ENCODE data around the gene STK39. TPM values are rescaled to one million over a fixed set of nuclear protein-coding genes. Genes with fewer than 3 reads are reported as not detected.
"Not testable (repeated sequence)": the region's sequence is repeated elsewhere in the genome, so short reads cannot be mapped to it uniquely, and the experiment has no call there.

STK39 gene
- total RNA-seq, 2 donors from 2014 or later = 50.4 to 53.2 TPM

DNA sequence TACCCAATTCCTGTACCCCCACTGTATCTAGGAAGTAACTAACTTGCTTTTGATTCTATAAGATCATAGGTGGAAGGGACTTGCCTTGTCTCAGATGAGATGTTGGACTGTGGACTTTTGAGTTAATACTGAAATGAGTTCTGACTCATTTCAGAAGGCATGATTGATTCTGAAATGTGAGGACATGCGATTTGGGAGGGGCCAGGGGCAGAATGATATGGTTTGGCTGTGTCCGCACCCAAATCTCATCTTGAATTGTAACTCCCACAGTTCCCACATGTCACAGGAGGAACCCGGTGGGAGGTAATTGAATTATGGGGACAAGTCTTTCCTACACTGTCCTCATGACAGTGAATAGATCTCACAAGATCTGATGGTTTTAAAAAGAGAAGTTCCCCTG is 165.9 kb downstream of the STK39 start:
- DNase-seq; ATAC-seq; intact Hi-C loops (cut with DNase I, micrococcal nuclease): not testable (repeated sequence)

DNA sequence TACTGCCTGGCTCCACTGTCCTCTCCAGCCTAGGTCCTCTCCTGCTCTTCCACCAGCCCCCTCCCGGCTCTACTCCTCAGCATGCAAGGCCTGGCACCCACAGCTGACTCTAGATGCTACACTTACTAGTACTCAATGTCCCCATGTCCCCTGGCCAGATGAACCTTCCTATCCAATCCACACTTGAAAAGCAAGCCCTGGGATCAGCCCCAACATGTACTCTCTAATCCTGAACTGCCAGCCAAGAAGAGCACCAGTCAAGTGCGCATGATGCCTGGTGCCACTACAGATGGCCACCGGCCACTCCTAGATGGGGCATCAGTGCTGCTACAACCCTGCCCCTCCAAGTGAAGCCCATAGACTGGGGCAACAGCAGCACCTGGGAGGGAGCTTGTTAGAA is 168.2 kb downstream of the STK39 start:
- ATAC-seq (no peak), DNase-seq (no peak)
- intact Hi-C loops (cut with DNase I, micrococcal nuclease) = no loop called here

DNA sequence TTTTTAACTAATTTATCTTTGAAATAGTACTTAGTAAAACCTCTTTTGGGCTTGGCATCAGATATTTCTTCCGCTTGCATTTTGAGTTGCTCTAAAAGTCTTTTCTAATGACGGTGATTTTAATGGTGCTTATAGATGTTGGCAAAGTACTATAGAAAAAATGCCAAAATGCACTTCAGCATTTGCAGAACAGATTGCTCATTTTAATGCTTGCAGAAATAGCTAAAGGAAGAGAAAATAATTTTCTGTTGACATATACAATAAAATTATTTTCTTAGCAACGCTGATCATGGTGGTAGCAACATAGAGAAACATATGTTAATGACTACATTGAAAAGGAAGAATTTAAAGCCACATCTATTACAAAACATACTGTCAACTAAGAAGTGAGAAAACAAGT is 170.7 kb downstream of the STK39 start:
- intact Hi-C loops (cut with DNase I, micrococcal nuclease) = no loop called here
- no peak for ATAC-seq
- no peak for DNase-seq

DNA sequence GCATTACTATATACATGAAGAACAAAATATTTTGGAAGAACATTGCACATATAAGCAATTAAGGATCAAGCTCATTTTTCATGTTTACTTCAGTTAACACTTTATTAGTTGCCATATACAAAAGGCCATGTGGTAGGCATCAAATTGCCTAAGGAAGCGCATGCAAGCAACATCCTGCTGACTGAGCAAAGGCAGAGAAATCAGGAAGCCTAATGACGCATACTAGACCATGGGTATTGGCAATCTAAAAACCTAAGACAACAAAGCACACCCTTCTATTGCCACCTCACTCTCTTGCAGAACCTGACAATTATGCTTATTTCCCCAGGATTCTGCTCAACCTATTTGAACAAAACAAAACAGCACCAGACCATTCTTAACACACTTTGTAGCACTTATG is 171.9 kb downstream of the STK39 start:
- intact Hi-C loops (cut with DNase I, micrococcal nuclease) = no loop called here
- no peak for ATAC-seq

DNA sequence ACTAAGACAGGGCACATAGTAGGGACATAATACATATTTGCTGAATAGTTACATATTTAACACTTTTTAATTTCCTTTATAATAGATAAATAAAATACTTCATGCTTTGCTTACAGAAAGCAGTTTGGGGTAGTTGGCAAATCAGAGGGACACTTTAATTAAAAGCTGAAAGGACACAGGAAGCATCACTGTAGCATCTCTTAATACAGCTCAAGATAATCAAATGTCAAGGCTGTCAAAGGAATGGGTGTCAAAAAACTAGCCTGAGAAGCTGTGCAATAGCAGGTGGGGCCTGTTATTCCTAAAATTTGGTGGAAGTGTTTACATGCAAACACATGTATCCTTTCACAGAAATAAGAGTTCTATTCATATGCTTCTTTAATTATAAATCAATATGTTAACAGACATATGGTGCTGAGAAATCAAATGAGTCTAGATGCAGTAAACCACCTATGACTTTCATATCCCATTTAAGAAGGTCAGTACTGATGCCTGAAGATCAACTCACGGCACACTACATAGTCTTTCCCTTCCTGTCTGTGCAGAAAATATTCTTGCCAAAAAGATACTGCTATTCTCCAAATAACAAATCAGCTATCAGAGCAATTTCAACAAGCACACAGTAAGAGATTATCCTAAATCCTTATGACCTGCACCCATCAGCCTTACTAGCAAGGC is 174.6 kb downstream of the STK39 start:
- no peak for ATAC-seq
- intact Hi-C loops (cut with DNase I, micrococcal nuclease) = no loop called here
- no peak for DNase-seq

More for the DNA sequence above, 171.9 kb downstream of the STK39 start:
- no peak for DNase-seq

DNA sequence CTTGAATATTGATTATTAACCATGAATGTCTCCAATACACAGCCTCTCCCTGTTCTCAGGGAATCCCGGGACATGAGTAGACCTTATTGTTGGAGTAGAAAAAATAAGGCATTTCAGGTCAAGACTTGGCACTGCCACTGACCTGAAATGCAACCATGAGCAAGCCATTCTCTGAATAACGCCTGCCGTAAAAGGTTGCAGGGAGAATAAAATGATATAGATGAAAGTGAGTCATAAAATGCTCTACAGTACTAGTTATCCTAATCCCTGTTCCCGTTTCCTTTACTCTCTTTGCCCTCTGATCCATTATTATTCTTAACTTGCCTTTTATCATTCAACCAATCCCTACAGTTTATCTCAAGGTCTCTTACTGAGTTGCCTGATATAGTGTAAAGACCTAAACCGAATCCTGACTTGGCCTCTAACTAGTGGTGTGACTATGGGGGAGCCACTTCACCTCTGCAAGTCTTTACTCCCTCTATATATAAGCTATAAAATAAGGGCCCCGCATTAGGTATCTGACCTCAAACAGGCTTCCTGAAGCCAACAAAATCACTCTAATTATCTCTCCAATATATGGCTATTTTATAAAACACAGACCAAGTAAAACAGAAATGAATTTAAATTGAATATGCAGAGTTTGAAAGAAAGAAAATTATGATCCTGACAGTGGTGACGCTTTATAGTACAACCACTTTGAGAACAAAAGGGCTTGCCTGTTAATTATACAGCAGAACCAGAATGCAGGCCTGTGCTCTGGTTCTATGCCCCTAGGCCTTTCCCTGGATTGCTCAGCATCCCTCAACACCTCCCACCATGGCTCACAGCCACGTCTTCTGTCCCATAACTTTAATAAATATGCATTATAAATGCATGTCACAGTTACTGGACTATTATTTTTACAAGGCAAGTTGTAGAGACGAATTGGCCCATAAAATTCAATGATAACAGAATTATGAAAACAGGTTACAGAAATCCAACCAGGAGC is 183.1 kb downstream of the STK39 start:
- ATAC-seq = peak; percentile 66
- intact Hi-C loops (cut with DNase I, micrococcal nuclease) = no loop called here
- no peak for DNase-seq

DNA sequence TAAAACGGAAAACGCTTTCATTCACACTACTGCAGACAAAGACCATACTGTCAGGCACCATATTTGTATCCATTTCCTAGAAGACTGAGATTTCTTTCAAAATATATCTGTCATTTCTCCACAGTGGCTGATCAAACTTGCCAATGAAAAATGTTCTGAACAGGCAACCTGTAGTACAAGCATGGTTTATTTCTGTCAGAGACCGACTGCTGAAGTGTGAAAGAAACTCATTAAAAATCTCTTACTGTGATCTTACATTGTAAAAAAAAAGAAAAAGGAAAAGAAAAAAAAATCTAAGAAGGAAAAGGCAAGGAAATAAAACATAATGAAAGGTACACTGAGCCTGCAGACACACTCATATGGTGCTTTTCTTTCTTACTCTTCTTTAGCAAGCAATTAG is 184.5 kb downstream of the STK39 start:
- intact Hi-C loops (cut with DNase I, micrococcal nuclease) = no loop called here
- ATAC-seq (no peak), DNase-seq (no peak)

DNA sequence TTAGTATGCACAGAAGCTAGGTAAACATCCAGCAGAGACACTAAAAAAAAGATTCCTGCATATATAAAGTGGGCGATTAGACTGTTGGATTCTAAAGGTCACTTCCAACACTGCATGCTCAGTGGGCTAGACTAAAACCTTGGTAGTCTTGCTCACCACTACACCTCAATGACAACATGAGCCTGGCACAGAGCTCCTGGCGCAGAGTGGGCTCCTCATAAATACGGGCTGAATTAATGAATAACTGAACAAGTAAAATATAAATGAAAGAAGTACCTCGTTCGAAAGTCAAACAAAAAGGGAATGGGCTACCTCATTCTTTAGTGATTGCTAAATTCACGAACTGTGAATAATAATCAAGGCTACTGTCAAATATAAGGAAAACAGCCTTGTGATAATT is 185.3 kb downstream of the STK39 start:
- ATAC-seq = no peak
- intact Hi-C loops (cut with DNase I, micrococcal nuclease) = no loop called here

DNA sequence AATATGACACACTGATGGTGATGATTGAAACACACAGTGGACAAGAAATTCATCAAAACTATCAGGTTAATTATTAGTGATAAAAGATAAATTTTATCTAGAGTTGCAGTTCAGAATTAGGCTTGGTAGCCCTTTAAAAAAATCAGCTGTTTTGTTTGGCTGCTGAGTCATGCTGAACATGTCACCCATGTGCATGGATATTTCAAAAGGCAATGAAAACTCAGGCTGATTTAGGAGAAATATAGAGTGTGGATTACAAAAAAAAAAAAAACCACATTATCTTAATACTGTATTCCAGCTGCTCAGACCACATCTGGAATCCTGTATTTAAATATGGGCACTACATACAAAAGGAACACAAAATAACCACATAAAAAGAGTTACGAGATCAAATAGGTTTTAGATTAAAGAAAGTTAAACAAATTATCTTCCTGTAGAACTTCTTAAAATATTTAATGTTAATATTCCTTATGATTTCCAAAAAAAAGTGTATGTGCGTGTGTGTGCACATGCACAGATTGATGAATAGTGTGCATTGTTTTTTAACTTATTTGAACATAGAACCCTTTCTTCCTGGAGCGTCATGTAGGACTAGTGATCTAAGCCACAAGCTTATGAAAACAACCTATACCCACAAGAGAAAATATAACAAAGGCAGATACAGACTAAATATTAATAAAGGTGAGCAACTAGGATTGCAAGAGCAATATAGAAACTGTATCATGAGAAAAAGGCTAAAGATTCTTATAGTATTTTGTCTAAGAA is 186.2 kb downstream of the STK39 start:
- intact Hi-C loops (cut with DNase I, micrococcal nuclease) = no loop called here
- DNase-seq = no peak
- no peak for ATAC-seq

More for the DNA sequence above, 185.3 kb downstream of the STK39 start:
- no peak for DNase-seq

DNA sequence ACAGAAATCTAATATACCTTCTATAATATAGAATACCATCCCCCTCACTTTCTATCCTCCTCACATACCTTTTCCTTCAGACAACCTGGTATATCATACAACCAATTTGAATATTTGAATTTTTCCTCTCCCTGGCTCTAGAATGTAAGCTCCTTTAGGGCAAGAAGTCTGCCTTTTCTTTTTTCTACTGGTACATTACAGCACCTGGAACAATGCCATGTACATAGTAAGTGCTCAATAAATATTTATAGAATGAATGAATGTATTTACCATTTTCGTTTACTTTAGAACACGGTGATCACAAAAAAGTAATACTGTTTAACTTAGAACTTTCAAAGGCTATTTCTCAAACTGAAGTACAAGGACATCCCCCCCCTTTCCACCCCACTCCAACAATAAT is 187.6 kb downstream of the STK39 start:
- intact Hi-C loops (cut with DNase I, micrococcal nuclease) = no loop called here
- no peak for ATAC-seq
- DNase-seq = no peak

DNA sequence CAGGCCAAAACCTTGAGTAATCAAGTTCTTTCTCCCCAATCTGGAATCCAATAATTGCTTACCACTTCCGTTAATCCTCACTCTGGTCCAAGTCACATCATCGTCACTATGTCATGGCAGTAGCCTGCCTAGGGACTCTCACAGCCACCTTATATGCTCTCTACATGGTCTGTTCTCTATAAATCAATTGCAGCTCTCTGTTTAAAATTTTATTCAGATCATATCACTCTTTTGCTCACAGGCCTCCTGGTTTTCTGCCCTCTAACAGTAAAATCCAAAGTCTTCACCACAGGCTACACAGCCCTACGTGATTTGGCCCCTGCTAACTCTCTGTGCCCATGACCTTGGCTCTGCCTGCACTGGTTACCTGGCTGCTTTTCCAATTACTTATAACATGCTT is 188.7 kb downstream of the STK39 start:
- ATAC-seq (no peak), DNase-seq (no peak)
- intact Hi-C loops (cut with DNase I, micrococcal nuclease) = no loop called here

DNA sequence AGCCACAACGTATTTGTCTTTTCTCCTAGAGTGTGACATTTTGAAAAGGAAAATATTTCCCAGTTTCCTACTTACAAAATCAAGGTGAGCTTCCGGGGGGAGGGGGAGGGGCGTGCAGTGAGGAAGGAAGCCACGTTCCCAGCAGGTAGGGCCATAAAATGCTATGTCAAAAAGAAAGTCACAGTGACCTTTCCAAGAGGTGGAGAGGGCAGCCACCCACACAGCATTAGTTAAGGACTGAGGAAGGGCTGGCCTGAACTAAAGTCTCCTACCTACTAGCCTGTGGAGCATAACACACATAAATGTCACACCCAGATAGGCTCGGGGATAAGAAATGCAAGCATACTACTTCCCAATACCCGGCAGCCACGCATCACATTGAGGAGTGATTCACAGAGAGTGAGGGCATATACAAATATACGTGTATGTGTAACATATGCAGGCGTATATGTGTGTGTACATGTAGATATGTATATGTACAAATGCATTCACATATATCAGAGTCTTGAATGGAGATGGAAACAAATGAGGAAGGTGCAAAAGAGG is 191.1 kb downstream of the STK39 start:
- intact Hi-C loops (cut with DNase I, micrococcal nuclease) = no loop called here
- ATAC-seq (peak; percentile 75), DNase-seq (peak in 1 of 2 donors; percentile 35)

DNA sequence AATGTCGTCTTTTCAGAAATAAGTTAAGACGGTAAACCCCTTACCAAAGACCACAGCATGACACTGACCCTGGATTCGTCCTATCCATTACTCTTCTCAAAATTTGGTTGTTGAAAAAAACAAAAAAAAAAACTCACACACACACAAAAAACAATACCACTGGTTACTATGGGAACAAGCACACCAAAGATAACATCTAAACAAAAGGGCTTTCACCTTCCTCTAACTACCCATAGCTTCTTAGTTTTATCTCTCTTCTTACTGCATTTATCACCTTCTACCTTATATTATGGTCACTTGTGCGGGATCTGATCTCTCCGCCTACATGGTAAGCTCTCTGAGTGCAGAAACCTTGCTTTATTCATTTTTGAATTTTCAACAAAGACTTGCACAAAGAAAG is 192.7 kb downstream of the STK39 start:
- intact Hi-C loops (cut with DNase I, micrococcal nuclease) = no loop called here
- DNase-seq = no peak
- ATAC-seq = no peak

DNA sequence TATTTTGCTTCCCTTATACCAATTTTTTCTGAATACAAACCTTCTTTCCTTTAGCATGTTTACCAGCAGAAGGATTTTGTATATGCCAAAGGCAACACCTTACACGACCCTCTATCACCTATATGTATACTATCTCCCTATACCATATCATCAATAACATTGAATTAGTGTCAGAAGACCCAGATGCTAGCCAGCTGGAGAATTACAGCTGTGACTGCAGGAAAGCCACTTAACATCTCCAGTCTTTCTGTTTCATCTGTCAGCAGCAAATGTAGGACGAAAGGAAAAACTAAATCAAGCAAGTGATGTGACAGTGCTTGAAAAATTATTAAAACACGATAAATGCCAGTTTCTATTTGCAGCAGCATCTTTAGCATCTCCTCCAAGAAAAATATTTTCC is 193.7 kb downstream of the STK39 start:
- DNase-seq (no peak), ATAC-seq (no peak)
- intact Hi-C loops (cut with DNase I, micrococcal nuclease) = no loop called here

DNA sequence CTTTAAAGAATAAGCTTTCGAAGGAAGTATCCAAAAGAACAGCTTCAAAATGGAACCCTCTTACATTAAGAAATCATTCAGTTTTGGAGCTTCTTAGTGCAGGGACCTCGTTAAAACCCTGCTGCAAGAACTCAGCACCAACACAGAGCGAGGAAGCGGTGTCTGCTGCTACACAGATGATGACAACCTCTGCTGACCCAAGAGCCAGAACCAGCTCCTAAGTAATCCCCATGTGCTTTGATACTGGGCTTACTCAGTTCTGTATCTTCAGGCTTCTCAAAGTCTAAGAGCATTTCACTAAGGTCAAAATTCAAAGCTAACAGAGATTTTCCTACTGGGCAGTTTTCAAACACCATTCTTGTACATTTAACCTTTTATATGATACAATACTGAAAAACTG is 194.6 kb downstream of the STK39 start:
- intact Hi-C loops (cut with DNase I, micrococcal nuclease) = no loop called here
- ATAC-seq = no peak
- no peak for DNase-seq

DNA sequence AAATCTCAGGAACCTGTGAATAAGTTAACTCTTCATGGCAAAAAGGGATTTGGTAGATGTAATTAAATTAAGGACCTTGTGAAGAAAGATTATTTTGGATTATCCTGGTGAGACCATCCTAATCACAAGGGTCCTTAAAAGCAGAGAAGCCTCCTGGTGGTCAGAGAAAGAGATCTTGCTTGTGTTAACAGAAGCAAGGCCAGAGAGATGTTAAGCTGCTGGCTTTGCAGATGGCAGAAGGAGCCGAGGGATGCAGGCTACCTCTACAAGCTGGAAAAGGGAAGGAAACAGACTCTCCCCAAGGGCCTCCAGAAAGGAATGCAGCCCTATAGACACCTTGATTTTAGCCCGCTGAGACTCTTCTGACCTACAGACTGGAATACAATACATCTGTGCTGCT is 197.0 kb downstream of the STK39 start:
- intact Hi-C loops (cut with DNase I, micrococcal nuclease) = no loop called here
- no peak for ATAC-seq
- no peak for DNase-seq

DNA sequence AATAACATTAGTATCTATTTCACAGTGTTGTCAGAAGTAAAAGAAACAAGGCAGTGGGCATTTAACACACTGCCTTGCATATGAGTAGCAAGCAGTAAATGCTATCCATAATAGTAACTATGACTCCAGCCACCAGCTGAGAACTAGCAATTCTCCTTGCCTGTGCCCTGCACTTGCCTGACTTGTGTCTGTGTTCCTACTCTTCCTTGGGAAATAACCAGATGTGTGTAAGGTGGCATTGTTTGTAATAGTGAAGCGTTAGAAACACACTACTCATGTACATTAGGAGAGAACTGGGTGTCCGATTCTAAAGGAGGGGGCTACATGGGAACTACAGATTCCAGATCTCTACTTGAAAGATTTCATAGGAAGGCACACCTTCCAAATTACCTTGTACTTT is 197.8 kb downstream of the STK39 start:
- DNase-seq (no peak), ATAC-seq (no peak)
- intact Hi-C loops (cut with DNase I, micrococcal nuclease) = no loop called here

DNA sequence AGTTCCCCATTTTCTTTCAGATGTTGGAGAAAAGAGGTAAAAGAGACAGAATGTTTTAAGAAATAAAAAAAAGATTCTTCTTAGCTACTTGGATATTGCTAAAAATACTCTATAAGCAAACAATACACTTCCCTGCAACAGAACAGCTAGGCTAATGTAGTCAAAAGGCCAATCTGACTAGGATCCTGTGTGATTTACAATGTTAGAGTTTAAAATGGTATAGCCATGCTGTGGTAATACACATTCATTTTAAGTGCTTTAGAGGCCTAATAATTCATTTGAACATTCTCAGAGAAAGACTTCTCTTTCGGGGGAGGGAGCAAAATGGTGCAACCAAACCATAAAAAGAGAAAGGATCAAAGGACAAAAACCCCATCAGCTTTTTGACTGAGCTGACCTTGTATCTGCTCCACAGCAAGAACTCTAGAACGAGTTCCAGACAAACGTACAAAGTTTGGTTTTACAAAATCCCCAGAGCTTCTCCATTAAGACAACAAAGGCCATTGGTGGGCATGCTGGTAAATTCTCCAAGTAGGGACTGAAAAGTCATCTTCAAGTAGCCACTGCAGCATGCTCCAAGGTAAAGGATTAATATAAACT is 200.2 kb downstream of the STK39 start:
- ATAC-seq = no peak
- intact Hi-C loops (cut with DNase I, micrococcal nuclease) = no loop called here
- no peak for DNase-seq

DNA sequence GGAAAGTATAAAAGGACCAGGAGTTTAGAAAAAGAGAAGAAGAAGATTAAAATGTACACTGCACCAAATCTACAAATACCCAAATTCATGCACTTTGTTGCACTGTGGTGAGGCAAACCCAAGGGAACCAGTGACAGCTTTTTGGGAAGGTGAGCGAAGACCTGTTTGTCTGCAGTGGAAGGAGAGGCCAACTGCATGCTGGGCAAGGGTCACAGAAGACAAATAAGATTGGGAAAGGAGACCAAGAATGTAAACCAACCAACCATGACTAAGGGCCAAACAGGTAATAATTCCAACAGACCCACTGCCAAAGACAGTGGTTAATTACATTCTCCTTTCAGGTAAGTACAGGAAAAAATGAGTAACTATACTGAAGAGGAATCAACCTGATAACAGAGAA is 202.8 kb downstream of the STK39 start:
- ATAC-seq = no peak
- intact Hi-C loops (cut with DNase I, micrococcal nuclease) = no loop called here
- DNase-seq = no peak
